HepG2 (cell line): ENCODE data around the gene ZNF618. TPM values are rescaled to one million over a fixed set of nuclear protein-coding genes. Genes with fewer than 3 reads are reported as not detected.
A peak's percentile ranks its signal among the peaks of the same experiment; 100 is the strongest.

ENCODE experiments used
- ARNT2 ChIP-seq: sonication (generic); formaldehyde crosslinking; IDR thresholded peaks from 2 replicates; pipeline ENCODE4 v1.8.0; 2022; ENCODE audit warnings: mild to moderate bottlenecking, low read depth, missing genetic modification reagents, moderate library complexity
- GABPB1 ChIP-seq: IDR thresholded peaks from 2 replicates; pipeline ENCODE4 v1.6.1; 2016; ENCODE audit warnings: mild to moderate bottlenecking, missing genetic modification reagents, moderate library complexity, missing compliant biosample characterization
- MED1 ChIP-seq: sonication (generic); formaldehyde crosslinking; IDR thresholded peaks from 2 replicates; pipeline ENCODE4 v1.4.0; 2020; ENCODE audit warnings: missing genetic modification reagents
- NFIC ChIP-seq: IDR thresholded peaks from 2 replicates; pipeline ENCODE4 v1.6.1; 2012; ENCODE audit warnings: mild to moderate bottlenecking, low read length, inconsistent platforms
- RELA ChIP-seq: sonication (generic); formaldehyde crosslinking; IDR thresholded peaks from 2 replicates; pipeline ENCODE4 v1.4.0; 2020; ENCODE audit warnings: missing genetic modification reagents
- REXO4 ChIP-seq: sonication (generic); formaldehyde crosslinking; IDR thresholded peaks from 2 replicates; pipeline ENCODE4 v1.8.0; 2022; ENCODE audit warnings: missing genetic modification reagents, mild to moderate bottlenecking, borderline replicate concordance
- RFX1 ChIP-seq: fragments of 450-650 bp; IDR thresholded peaks from 2 replicates; pipeline ENCODE4 v1.6.1; 2017
- ZFP36L1 ChIP-seq: sonication (generic); formaldehyde crosslinking; IDR thresholded peaks from 2 replicates; pipeline ENCODE4 v1.8.0; 2022; ENCODE audit warnings: mild to moderate bottlenecking, missing genetic modification reagents, moderate library complexity
- ZFYVE20 ChIP-seq: sonication (generic); formaldehyde crosslinking; IDR thresholded peaks from 2 replicates; pipeline ENCODE4 v1.8.0; 2023; ENCODE audit warnings: low read depth, mild to moderate bottlenecking, moderate library complexity, missing genetic modification reagents, borderline replicate concordance
- ZNF17 ChIP-seq: sonication (generic); formaldehyde crosslinking; IDR thresholded peaks from 2 replicates; pipeline ENCODE4 v1.5.0; 2020; ENCODE audit warnings: mild to moderate bottlenecking, missing genetic modification reagents
- ZNF224 ChIP-seq: sonication (generic); formaldehyde crosslinking; IDR thresholded peaks from 2 replicates; pipeline ENCODE4 v1.5.0; 2020; ENCODE audit warnings: mild to moderate bottlenecking, missing genetic modification reagents
- ZNF501 ChIP-seq: sonication (generic); formaldehyde crosslinking; IDR thresholded peaks from 2 replicates; pipeline ENCODE4 v1.5.1; 2020; ENCODE audit warnings: mild to moderate bottlenecking, moderate library complexity, missing genetic modification reagents
- ZNF543 ChIP-seq: sonication (generic); formaldehyde crosslinking; IDR thresholded peaks from 2 replicates; pipeline ENCODE4 v1.4.0; 2020; ENCODE audit warnings: mild to moderate bottlenecking, missing genetic modification reagents
- ZNF678 ChIP-seq: sonication (generic); formaldehyde crosslinking; IDR thresholded peaks from 2 replicates; pipeline ENCODE4 v1.4.0; 2020; ENCODE audit warnings: mild to moderate bottlenecking, missing genetic modification reagents
- ZNF749 ChIP-seq: sonication (generic); formaldehyde crosslinking; IDR thresholded peaks from 2 replicates; pipeline ENCODE4 v1.8.0; 2022; ENCODE audit warnings: mild to moderate bottlenecking, missing genetic modification reagents, moderate library complexity, borderline replicate concordance
- polyA plus RNA-seq, 8 experiments: library from polyadenylated mRNA; depleted of rRNA in 3 of 8; stranded (reverse) in 7 of 8; unstranded in 1 of 8; fragments of >200 nt; fragmentation: Illumina TruSeq in 4 of 8; extraction: Trizol in 4 of 8; gene quantifications; 2 replicates each; pipeline versions ENCODE4 v1.2.1 to v1.2.3, GENCODE V29; 2011 to 2016; ENCODE audit warnings: low read depth in 4 of 8, missing spikeins in 1 of 8, mixed read lengths in 1 of 8; ENCODE audit not compliant: insufficient read depth in 1 of 8
- total RNA-seq, 5 experiments: library from RNA; depleted of rRNA; stranded (reverse); fragments of >200 nt; fragmentation: Illumina TruSeq; extraction: Trizol; gene quantifications; 2 replicates each; pipeline ENCODE4 v1.2.3, GENCODE V29; 2016; ENCODE audit warnings: low read depth in 1 of 5
- TF ChIP-seq, protein P1 (sequence below): sonication (generic); formaldehyde crosslinking; IDR thresholded peaks from 2 replicates; pipeline ENCODE4 v1.4.0; 2020; ENCODE audit warnings: missing genetic modification reagents, borderline replicate concordance
- TF ChIP-seq, protein P2 (sequence below): sonication (generic); formaldehyde crosslinking; conservative IDR thresholded peaks from 2 replicates; pipeline ENCODE4 v1.8.0; 2022; ENCODE audit warnings: missing genetic modification reagents
- TF ChIP-seq, protein P3 (sequence below): sonication (generic); formaldehyde crosslinking; IDR thresholded peaks from 2 replicates; pipeline ENCODE4 v1.5.1; 2020; ENCODE audit warnings: missing genetic modification reagents, mild to moderate bottlenecking, borderline replicate concordance
- TF ChIP-seq, protein P4 (sequence below): sonication (generic); formaldehyde crosslinking; IDR thresholded peaks from 2 replicates; pipeline ENCODE4 v1.8.0; 2022; ENCODE audit warnings: mild to moderate bottlenecking, missing genetic modification reagents, moderate library complexity

ZNF618 gene
- total and polyA plus RNA-seq, 2 of the 13 experiments (the other 11 are each of a cell fraction or from before 2014, with no cell fraction given) = 0.07 TPM

DNA sequence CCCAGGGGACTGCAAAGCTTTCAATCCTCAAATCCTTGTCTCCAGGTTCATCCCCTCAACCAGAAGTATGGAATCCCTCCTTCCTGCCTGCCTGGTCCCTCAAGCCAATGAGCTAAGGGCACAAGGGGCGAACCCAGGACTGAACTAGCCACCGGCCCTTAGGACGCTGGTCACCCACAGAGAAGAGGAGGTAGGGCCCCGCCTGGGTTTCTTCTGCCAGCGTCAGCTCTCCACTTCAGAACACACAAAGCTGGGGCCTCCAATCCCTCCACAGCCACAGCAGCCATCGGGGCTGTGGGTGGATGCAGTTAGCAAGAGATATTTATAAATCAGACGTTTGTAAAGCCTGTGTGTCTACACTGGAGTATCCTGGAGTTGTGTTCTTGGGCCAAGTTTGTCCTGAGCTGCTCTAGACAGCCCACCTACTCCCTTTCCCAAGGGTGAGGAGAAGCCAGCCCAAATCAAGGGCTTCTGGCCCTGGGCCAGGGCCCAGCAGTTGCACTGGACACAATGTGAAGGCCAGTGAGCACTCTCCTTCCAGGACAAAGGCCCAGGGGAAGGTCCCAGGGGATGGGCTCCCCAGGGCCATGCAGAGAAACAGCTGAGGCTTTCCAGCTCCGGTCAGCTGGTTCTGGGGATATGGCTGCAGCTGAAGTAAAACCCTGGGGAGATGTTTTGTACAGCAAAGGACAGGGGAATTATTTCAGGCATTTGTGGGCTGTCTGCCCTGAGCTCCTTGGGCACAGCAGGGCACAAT lies 183.1 kb downstream of the ZNF618 start (continued):
- TF ChIP-seq, protein P1, sequence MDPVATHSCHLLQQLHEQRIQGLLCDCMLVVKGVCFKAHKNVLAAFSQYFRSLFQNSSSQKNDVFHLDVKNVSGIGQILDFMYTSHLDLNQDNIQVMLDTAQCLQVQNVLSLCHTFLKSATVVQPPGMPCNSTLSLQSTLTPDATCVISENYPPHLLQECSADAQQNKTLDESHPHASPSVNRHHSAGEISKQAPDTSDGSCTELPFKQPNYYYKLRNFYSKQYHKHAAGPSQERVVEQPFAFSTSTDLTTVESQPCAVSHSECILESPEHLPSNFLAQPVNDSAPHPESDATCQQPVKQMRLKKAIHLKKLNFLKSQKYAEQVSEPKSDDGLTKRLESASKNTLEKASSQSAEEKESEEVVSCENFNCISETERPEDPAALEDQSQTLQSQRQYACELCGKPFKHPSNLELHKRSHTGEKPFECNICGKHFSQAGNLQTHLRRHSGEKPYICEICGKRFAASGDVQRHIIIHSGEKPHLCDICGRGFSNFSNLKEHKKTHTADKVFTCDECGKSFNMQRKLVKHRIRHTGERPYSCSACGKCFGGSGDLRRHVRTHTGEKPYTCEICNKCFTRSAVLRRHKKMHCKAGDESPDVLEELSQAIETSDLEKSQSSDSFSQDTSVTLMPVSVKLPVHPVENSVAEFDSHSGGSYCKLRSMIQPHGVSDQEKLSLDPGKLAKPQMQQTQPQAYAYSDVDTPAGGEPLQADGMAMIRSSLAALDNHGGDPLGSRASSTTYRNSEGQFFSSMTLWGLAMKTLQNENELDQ = no peak
- TF ChIP-seq RELA (CRISPR knock-in tag) (no peak), GABPB1 (CRISPR knock-in tag) (peak; percentile 22), ZFP36L1 (peak; percentile 29; the same call in 1 of the 2 replicates), NFIC (peak; percentile 44; the same call in 1 of the 2 replicates), RFX1 (no peak), ZNF678 (CRISPR knock-in tag) (0 out of 2 replicates have a peak, but pooled peaks have one; percentile 42), ARNT2 (CRISPR knock-in tag) (peak; percentile 55; the same call in 1 of the 2 replicates), REXO4 (CRISPR knock-in tag) (no peak), ZFYVE20 (0 out of 2 replicates have a peak, but pooled peaks have one; percentile 29), ZNF17 (CRISPR knock-in tag) (no peak), MED1 (CRISPR knock-in tag) (0 out of 2 replicates have a peak, but pooled peaks have one; percentile 6), ZNF543 (0 out of 2 replicates have a peak, but pooled peaks have one; percentile 38), ZNF501 (CRISPR knock-in tag) (peak; percentile 65; the same call in 1 of the 2 replicates), ZNF749 (0 out of 2 replicates have a peak, but pooled peaks have one; percentile 45), ZNF224 (no peak)
- TF ChIP-seq, protein P2, sequence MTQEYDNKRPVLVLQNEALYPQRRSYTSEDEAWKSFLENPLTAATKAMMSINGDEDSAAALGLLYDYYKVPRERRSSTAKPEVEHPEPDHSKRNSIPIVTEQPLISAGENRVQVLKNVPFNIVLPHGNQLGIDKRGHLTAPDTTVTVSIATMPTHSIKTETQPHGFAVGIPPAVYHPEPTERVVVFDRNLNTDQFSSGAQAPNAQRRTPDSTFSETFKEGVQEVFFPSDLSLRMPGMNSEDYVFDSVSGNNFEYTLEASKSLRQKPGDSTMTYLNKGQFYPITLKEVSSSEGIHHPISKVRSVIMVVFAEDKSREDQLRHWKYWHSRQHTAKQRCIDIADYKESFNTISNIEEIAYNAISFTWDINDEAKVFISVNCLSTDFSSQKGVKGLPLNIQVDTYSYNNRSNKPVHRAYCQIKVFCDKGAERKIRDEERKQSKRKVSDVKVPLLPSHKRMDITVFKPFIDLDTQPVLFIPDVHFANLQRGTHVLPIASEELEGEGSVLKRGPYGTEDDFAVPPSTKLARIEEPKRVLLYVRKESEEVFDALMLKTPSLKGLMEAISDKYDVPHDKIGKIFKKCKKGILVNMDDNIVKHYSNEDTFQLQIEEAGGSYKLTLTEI (CRISPR knock-in tag) = no peak
- TF ChIP-seq, protein P3, sequence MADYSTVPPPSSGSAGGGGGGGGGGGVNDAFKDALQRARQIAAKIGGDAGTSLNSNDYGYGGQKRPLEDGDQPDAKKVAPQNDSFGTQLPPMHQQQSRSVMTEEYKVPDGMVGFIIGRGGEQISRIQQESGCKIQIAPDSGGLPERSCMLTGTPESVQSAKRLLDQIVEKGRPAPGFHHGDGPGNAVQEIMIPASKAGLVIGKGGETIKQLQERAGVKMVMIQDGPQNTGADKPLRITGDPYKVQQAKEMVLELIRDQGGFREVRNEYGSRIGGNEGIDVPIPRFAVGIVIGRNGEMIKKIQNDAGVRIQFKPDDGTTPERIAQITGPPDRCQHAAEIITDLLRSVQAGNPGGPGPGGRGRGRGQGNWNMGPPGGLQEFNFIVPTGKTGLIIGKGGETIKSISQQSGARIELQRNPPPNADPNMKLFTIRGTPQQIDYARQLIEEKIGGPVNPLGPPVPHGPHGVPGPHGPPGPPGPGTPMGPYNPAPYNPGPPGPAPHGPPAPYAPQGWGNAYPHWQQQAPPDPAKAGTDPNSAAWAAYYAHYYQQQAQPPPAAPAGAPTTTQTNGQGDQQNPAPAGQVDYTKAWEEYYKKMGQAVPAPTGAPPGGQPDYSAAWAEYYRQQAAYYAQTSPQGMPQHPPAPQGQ (CRISPR knock-in tag) = no peak
- TF ChIP-seq, protein P4, sequence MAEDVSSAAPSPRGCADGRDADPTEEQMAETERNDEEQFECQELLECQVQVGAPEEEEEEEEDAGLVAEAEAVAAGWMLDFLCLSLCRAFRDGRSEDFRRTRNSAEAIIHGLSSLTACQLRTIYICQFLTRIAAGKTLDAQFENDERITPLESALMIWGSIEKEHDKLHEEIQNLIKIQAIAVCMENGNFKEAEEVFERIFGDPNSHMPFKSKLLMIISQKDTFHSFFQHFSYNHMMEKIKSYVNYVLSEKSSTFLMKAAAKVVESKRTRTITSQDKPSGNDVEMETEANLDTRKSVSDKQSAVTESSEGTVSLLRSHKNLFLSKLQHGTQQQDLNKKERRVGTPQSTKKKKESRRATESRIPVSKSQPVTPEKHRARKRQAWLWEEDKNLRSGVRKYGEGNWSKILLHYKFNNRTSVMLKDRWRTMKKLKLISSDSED (CRISPR knock-in tag) = no peak
